WI38 (cell line): Measurements from ENCODE around the gene NUDT19.

ENCODE experiments used
- H3K4me3 ChIP-seq: 2 replicates; pipeline ENCODE4 v1.5.1; 2011; ENCODE audit warnings: low read depth, mild to moderate bottlenecking, control low read depth, low read length
- TF ChIP-seq, protein P1 (sequence below): IDR thresholded peaks from 2 replicates; pipeline ENCODE4 v1.5.1; 2012; ENCODE audit warnings: low read depth, mild to moderate bottlenecking, control low read depth, low read length

NUDT19 gene

DNA sequence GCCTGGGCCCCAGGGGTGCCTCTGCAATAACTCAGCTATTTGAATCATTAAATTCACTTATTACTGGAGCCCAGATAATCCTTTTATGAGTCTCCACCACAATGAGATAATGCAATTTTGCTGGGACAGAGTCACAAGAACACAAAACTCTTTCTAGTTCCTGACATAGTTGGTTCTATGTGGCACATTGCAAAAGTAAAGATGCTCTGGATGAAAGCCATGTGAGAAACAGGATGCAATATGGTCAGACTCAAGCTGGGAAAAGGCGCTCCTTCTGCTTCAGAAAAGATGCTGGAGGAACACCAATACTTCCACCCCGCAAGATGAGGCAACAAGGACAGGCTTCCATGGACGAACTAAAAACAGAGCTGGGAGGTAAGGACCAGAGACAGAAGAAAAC, 22.3 kb upstream of the NUDT19 start:
- TF ChIP-seq, protein P1, sequence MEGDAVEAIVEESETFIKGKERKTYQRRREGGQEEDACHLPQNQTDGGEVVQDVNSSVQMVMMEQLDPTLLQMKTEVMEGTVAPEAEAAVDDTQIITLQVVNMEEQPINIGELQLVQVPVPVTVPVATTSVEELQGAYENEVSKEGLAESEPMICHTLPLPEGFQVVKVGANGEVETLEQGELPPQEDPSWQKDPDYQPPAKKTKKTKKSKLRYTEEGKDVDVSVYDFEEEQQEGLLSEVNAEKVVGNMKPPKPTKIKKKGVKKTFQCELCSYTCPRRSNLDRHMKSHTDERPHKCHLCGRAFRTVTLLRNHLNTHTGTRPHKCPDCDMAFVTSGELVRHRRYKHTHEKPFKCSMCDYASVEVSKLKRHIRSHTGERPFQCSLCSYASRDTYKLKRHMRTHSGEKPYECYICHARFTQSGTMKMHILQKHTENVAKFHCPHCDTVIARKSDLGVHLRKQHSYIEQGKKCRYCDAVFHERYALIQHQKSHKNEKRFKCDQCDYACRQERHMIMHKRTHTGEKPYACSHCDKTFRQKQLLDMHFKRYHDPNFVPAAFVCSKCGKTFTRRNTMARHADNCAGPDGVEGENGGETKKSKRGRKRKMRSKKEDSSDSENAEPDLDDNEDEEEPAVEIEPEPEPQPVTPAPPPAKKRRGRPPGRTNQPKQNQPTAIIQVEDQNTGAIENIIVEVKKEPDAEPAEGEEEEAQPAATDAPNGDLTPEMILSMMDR = no peak
- no peak overlapping the region for H3K4me3 ChIP-seq

DNA sequence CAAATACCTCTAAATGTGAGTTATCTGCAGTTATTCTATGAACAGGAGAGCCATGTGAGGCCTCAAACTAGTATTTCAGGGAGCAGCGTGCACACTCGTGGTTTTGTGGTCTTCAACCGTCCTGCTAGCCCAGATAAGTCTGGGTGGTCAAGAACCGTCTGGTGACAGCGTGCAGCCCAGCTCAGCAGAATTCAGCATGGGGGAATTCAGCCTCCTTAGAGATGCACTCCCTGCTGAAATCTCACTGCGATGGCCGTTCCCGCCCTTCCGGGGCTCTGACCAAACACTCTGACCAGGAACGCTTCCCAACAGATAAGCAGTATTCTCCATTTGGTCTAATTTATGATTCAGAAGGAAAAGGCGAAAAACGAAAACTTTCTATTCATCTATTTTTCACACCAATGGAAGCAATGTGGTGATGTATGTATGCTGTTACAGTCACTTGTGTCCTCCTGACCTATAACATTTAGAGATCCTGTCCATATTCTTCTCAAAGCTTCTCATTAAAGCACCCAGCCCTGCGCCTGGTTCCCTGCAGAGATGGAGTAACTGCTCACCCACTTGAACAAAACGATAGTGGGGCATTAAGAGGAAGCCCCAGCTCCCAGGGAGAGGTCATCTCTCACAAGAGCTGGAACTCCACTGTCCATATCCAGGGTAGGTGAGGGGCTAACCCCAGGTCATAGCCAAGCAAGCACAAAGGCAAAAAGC, 19.6 kb upstream of the NUDT19 start:
- TF ChIP-seq, protein P1 = no peak

DNA sequence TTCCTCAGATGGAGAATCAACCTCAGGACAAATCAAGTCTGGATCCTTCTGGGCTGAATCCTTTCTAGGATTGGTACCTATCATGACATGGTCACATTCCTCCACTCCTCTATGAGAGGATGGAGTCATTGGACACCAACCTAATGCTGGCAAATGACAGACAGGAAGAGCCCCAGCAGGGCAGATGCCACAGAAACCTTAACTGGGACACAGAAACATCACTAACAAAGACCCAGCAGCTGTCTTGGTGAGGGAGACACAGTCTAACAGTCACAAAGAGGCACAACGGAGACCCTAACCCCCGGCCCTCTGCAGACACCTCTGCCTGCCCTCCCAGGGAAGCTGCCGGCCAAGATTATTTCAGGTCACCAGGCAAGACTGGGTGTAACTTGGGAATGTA, 18.8 kb upstream of the NUDT19 start:
- TF ChIP-seq, protein P1 = no peak
- no peak overlapping the region for H3K4me3 ChIP-seq

More for the DNA sequence above, 19.6 kb upstream of the NUDT19 start:
- H3K4me3 ChIP-seq = no peak overlapping the region

DNA sequence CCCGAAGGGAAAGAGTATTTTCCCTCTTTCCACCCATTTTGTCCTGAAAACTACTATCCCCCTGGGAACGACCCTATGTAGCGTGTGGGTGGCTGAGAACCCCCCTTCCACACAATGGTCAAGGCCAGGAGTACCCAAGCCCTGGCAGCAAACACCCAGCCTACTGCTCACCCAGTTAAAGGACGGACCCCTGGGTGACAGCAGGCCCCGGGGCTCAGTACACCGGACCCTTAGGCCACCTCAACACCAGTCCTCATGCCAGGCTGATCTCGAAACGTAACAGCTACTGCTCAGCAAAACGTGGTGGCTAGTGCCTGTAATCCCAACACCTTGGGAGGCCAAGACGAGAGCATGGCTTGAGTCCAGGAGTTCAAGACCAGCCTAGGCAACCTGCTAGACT, 18.0 kb upstream of the NUDT19 start:
- TF ChIP-seq, protein P1 = no peak
- no peak overlapping the region; the same call in 1 of the 2 replicates for H3K4me3 ChIP-seq

DNA sequence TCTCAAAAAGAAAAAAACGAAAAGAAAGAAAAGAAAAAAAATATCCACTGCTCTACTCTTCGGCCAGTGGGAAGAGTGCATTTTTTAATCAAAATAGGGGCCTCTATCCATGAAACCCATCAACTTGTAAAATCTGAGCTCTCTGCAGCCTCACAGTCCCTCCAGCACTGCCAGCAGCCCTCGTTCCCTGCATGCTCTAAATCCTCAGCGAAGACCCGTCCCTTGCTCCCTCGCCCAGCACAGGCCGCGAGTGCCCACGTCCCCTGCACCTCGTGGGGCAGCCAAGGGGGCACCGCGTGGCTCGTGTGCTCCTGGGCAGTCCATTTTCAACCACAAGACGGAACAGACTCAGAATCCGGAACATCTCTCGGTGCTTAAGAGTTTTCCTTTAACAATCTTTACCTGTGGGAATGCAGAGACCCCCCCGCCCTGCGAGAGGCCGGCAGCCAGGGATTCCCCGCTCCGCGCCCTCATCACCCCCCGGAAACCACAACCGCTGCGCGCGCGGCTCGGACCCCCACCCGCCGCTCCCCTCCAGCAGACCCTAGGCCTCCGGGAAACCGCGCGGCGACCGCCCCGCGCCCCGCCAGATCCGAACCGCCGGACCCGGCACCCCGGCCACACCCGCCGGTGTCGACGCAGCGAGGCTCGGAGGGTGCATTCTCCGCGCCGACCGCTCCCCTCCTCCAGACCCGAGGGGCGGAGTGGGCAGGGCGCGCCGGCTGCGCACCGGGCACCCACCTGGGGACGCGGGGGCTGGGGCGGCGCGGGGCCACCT, 17.3 kb upstream of the NUDT19 start:
- TF ChIP-seq, protein P1 = no peak
- H3K4me3 ChIP-seq = peak overlapping the region; percentile 91

DNA sequence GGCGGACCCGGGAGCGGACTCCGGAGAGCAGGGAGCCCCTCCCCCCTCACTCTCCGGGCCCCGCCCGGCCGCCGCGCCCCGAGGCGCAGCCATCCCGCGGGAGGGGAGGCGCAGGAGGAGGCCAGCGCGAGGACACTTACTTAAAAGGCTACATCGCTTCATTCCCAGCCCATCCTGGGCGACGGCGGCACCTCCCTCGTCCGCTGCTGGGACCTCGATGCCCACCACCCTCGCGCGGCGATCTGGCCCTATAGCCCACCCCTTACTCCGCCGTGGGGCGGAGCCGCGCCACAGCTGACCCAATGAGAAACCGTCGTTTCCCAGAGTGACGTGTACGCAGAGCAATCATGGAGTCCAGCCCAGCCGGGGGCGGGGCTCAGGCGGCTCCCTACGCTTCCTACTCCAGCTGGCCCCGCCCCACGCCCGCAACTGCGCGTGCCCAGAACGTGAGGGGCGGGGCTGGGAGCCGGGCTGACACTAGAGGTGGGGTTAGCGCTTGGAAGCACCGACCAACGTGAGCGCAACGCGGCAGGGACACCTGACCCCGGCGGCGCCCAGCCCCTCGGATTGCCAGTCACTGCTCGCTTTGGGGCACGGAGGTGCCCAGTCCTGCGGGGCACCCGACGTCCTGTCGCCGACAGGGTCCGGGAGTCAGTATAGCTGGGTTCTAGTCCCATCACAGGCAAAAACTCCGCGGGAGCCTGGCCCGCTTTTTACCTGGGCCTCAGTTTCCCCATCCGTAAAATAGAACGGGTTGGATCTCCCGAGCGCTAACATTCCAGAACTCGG, 16.5 kb upstream of the NUDT19 start, which contains the start of gene ANKRD27:
Gene ANKRD27 (minus strand): TSS at position 250 of the 789 bp plus-strand sequence. CDS start 16,165 bp downstream, outside the sequence.
- TF ChIP-seq, protein P1 = no peak

More for the DNA sequence above, 16.5 kb upstream of the NUDT19 start, which contains the start of gene ANKRD27:
- H3K4me3 ChIP-seq = peak within 1 kb of the TSS; percentile 91
